WI38 (cell line): ENCODE measurements around the gene CDYL2.

ENCODE experiments used
- H3K4me3 ChIP-seq: 2 replicates; pipeline ENCODE4 v1.5.1; 2011; ENCODE audit warnings: low read depth, mild to moderate bottlenecking, control low read depth, low read length
- CTCF ChIP-seq: IDR thresholded peaks from 2 replicates; pipeline ENCODE4 v1.5.1; 2012; ENCODE audit warnings: low read depth, mild to moderate bottlenecking, control low read depth, low read length

Gene CDYL2

GRCh38 chr16:80844395-80844794 lies 40.0 kb upstream of the CDYL2 start:
- no peak overlapping the region for H3K4me3 ChIP-seq
- TF ChIP-seq CTCF: no peak

- no peak for TF ChIP-seq CTCF
- no peak overlapping the region for H3K4me3 ChIP-seq
Observed at GRCh38 chr16:80841231-80841630, 36.8 kb upstream of the CDYL2 start.

- no peak for TF ChIP-seq CTCF
- no peak overlapping the region for H3K4me3 ChIP-seq
Observed at GRCh38 chr16:80837533-80838147, 33.2 kb upstream of the CDYL2 start.

- TF ChIP-seq CTCF: no peak
- H3K4me3 ChIP-seq: no peak overlapping the region
Observed at GRCh38 chr16:80836846-80837245, 32.4 kb upstream of the CDYL2 start.

GRCh38 chr16:80836202-80836601 lies 31.8 kb upstream of the CDYL2 start:
- no peak for TF ChIP-seq CTCF

GRCh38 chr16:80831039-80831438 lies 26.6 kb upstream of the CDYL2 start:
- no peak for TF ChIP-seq CTCF
- H3K4me3 ChIP-seq: no peak overlapping the region

More at GRCh38 chr16:80836202-80836601, 31.8 kb upstream of the CDYL2 start:
- H3K4me3 ChIP-seq: no peak overlapping the region

- TF ChIP-seq CTCF: no peak
- H3K4me3 ChIP-seq: no peak overlapping the region
Observed at GRCh38 chr16:80828495-80828894, 24.1 kb upstream of the CDYL2 start.
